Skeletal muscle tissue (tissue), 4 donors: Measurements from ENCODE around the gene PDE4D. TPM values are rescaled to one million over a fixed set of nuclear protein-coding genes. Genes with fewer than 3 reads are reported as not detected.

Experiments used
- H3K27ac ChIP-seq: one replicate; pipeline ENCODE4 v1.7.0; 2013; ENCODE audit warnings: mild to moderate bottlenecking, low read depth, low read length, inconsistent platforms
- H3K27me3 ChIP-seq, 3 donors: one replicate each; pipeline ENCODE4 v1.7.0; 2013; ENCODE audit warnings: low read length in 3 of 3; ENCODE audit not compliant: control insufficient read depth in 3 of 3, insufficient read depth in 3 of 3
- H3K36me3 ChIP-seq, 3 donors: one replicate each; pipeline ENCODE4 v1.7.0; 2013; ENCODE audit warnings: low read length in 3 of 3; ENCODE audit not compliant: control insufficient read depth in 3 of 3, insufficient read depth in 3 of 3
- H3K4me1 ChIP-seq, 3 donors: one replicate each; pipeline ENCODE4 v1.7.0; 2013; ENCODE audit warnings: low read length in 3 of 3, mild to moderate bottlenecking in 3 of 3; ENCODE audit not compliant: control insufficient read depth in 3 of 3, insufficient read depth in 3 of 3
- H3K4me3 ChIP-seq, 3 donors: one replicate each; pipeline ENCODE4 v1.7.0; 2013; ENCODE audit warnings: low read length in 3 of 3
- H3K9ac ChIP-seq, 3 donors: one replicate each; pipeline ENCODE4 v1.7.0; 2013; ENCODE audit warnings: low read length in 3 of 3, mild to moderate bottlenecking in 3 of 3, moderate library complexity in 2 of 3, low read depth in 1 of 3
- H3K9me3 ChIP-seq, 3 donors: one replicate each; pipeline ENCODE4 v1.7.0; 2013; ENCODE audit warnings: low read length in 3 of 3; ENCODE audit not compliant: control insufficient read depth in 3 of 3
- total RNA-seq: library from RNA; depleted of rRNA; stranded (reverse); fragments of >200 nt; gene quantifications from one replicate; pipeline ENCODE4 v1.2.3, GENCODE V29; 2014
- donor health status: Osteomylitis.

PDE4D gene
- total RNA-seq, 1 donor from 2014 or later = 59.0 TPM

GRCh38 chr5:59777028-59777427 is 116.5 kb downstream of the PDE4D start:
- H3K9ac ChIP-seq = no peak overlapping the region
- H3K36me3 ChIP-seq = no peaks in the 10 kb centered on the region
- no peaks in the 10 kb centered on the region for H3K4me1 ChIP-seq
- H3K9me3 ChIP-seq = no peaks in the 10 kb centered on the region
- H3K27ac ChIP-seq = no peak overlapping the region
- no peak overlapping the region for H3K4me3 ChIP-seq
- H3K27me3 ChIP-seq = no peaks in the 10 kb centered on the region

- Histone ChIP-seq H3K27ac (no peak overlapping the region), H3K9ac (no peak overlapping the region), H3K4me1 (peaks cover 2 to 5% (median 3%) of the 10 kb centered on the region in 3 donors), H3K36me3 (no peaks in the 10 kb centered on the region), H3K4me3 (no peak overlapping the region), H3K9me3 (no peaks in the 10 kb centered on the region), H3K27me3 (peaks cover 0 to 5% (median 5%) of the 10 kb centered on the region in 3 donors)
Observed at GRCh38 chr5:59773294-59773693, 120.2 kb downstream of the PDE4D start.

GRCh38 chr5:59772757-59773156 is 120.8 kb downstream of the PDE4D start:
- no peak overlapping the region for H3K9ac ChIP-seq
- no peaks in the 10 kb centered on the region for H3K9me3 ChIP-seq
- H3K27me3 ChIP-seq = peaks cover 0 to 10% (median 9%) of the 10 kb centered on the region in 3 donors
- no peak overlapping the region for H3K4me3 ChIP-seq
- no peak overlapping the region for H3K27ac ChIP-seq
- no peaks in the 10 kb centered on the region for H3K36me3 ChIP-seq
- H3K4me1 ChIP-seq = peaks cover 7 to 8% (median 8%) of the 10 kb centered on the region in 3 donors

GRCh38 chr5:59772206-59772605 is 121.3 kb downstream of the PDE4D start:
- Histone ChIP-seq H3K27me3 (peaks cover 0 to 14% (median 12%) of the 10 kb centered on the region in 3 donors), H3K4me3 (no peak overlapping the region), H3K36me3 (no peaks in the 10 kb centered on the region), H3K9ac (no peak overlapping the region), H3K9me3 (no peaks in the 10 kb centered on the region), H3K4me1 (peaks cover 7 to 9% (median 8%) of the 10 kb centered on the region in 3 donors), H3K27ac (no peak overlapping the region)

GRCh38 chr5:59770953-59771352 is 122.6 kb downstream of the PDE4D start:
- no peaks in the 10 kb centered on the region for H3K36me3 ChIP-seq
- no peaks in the 10 kb centered on the region for H3K9me3 ChIP-seq
- peaks cover 0 to 20% (median 20%) of the 10 kb centered on the region in 3 donors for H3K27me3 ChIP-seq

GRCh38 chr5:59769832-59770231 is 123.7 kb downstream of the PDE4D start:
- H3K4me1 ChIP-seq = peaks cover 8 to 10% (median 9%) of the 10 kb centered on the region in 3 donors
- H3K27ac ChIP-seq = no peak overlapping the region
- H3K36me3 ChIP-seq = no peaks in the 10 kb centered on the region
- H3K9me3 ChIP-seq = no peaks in the 10 kb centered on the region
- H3K9ac ChIP-seq = no peak overlapping the region
- H3K27me3 ChIP-seq = peaks cover 0 to 20% (median 20%) of the 10 kb centered on the region in 3 donors
- no peak overlapping the region for H3K4me3 ChIP-seq

More at GRCh38 chr5:59770953-59771352, 122.6 kb downstream of the PDE4D start:
- no peak overlapping the region for H3K9ac ChIP-seq
- H3K4me1 ChIP-seq = peaks cover 8 to 10% (median 9%) of the 10 kb centered on the region in 3 donors
- no peak overlapping the region for H3K27ac ChIP-seq
- H3K4me3 ChIP-seq = no peak overlapping the region

- H3K27me3 ChIP-seq = peaks cover 0 to 20% (median 20%) of the 10 kb centered on the region in 3 donors
- H3K4me1 ChIP-seq = peaks cover 8 to 10% (median 9%) of the 10 kb centered on the region in 3 donors
- H3K9me3 ChIP-seq = no peaks in the 10 kb centered on the region
- peak overlapping the region; percentile 65 to 69 (median 66) for H3K9ac ChIP-seq
- H3K27ac ChIP-seq = no peak overlapping the region
- H3K4me3 ChIP-seq = peak overlapping the region; percentile 75 to 85 (median 82)
- no peaks in the 10 kb centered on the region for H3K36me3 ChIP-seq
Observed at GRCh38 chr5:59769041-59769360, 124.5 kb downstream of the PDE4D start.

GRCh38 chr5:59768152-59769040 is 125.1 kb downstream of the PDE4D start:
- Histone ChIP-seq H3K4me3 (peak overlapping the region; percentile 75 to 85 (median 82)), H3K27me3 (peaks cover 0 to 20% (median 20%) of the 10 kb centered on the region in 3 donors), H3K9ac (peak overlapping the region; percentile 65 to 69 (median 66)), H3K9me3 (no peaks in the 10 kb centered on the region), H3K4me1 (peaks cover 8 to 10% (median 9%) of the 10 kb centered on the region in 3 donors), H3K36me3 (no peaks in the 10 kb centered on the region), H3K27ac (peak overlapping the region; percentile 21)

GRCh38 chr5:59767681-59768151 is 125.8 kb downstream of the PDE4D start:
- peaks cover 8 to 10% (median 9%) of the 10 kb centered on the region in 3 donors for H3K4me1 ChIP-seq
- H3K4me3 ChIP-seq = peak overlapping the region; percentile 75 to 85 (median 82)
- no peaks in the 10 kb centered on the region for H3K36me3 ChIP-seq
- H3K27ac ChIP-seq = peak overlapping the region; percentile 21
- no peaks in the 10 kb centered on the region for H3K9me3 ChIP-seq
- peaks cover 0 to 20% (median 20%) of the 10 kb centered on the region in 3 donors for H3K27me3 ChIP-seq
- peak overlapping the region in 2 of 3 donors; percentile 65 to 69 for H3K9ac ChIP-seq

- H3K27ac ChIP-seq = no peak overlapping the region
- H3K9ac ChIP-seq = no peak overlapping the region
- peaks cover 0 to 20% (median 20%) of the 10 kb centered on the region in 3 donors for H3K27me3 ChIP-seq
- H3K36me3 ChIP-seq = no peaks in the 10 kb centered on the region
- H3K4me1 ChIP-seq = peaks cover 8 to 10% (median 9%) of the 10 kb centered on the region in 3 donors
- H3K4me3 ChIP-seq = no peak overlapping the region
- H3K9me3 ChIP-seq = no peaks in the 10 kb centered on the region
Observed at GRCh38 chr5:59767211-59767605, 126.3 kb downstream of the PDE4D start.
